Cardiac fibroblast (primary cell): ENCODE results near the gene E2F8.

Source experiments
- DNase-seq, 2 donors: peaks; one replicate each; pipeline versions ENCODE4 v3.0.0 to v3.0.0-alpha.2; 2010; ENCODE audit warnings: low read depth in 2 of 2
- H3K4me3 ChIP-seq, 2 donors: replicated peaks in 1 of 2; 1 replicate in 1 of 2; 2 replicates in 1 of 2; pipeline ENCODE4 v1.5.1; 2011; ENCODE audit warnings: low read depth in 2 of 2, low read length in 2 of 2, mild to moderate bottlenecking in 2 of 2, moderate library complexity in 1 of 2
- CTCF ChIP-seq: IDR thresholded peaks from one replicate; pipeline ENCODE4 v1.5.1; 2011; ENCODE audit warnings: low read depth, mild to moderate bottlenecking, low read length, inconsistent platforms

The E2F8 gene

GRCh38 chr11:19209617-19210370 lies 31.0 kb downstream of the E2F8 start:
- peak in 1 of 2 donors; percentile 22 for DNase-seq
- TF ChIP-seq CTCF: no peak
- no peak overlapping the region for H3K4me3 ChIP-seq

- no peak overlapping the region for H3K4me3 ChIP-seq
- DNase-seq: no peak
- no peak for TF ChIP-seq CTCF
Measured at GRCh38 chr11:19208959-19209546, 31.7 kb downstream of the E2F8 start.

- no peak for DNase-seq
- no peak for TF ChIP-seq CTCF
- no peak overlapping the region for H3K4me3 ChIP-seq
Measured at GRCh38 chr11:19208181-19208580, 32.6 kb downstream of the E2F8 start.

GRCh38 chr11:19204836-19205235 lies 35.9 kb downstream of the E2F8 start:
- DNase-seq: no peak
- TF ChIP-seq CTCF: no peak
- H3K4me3 ChIP-seq: no peak overlapping the region

GRCh38 chr11:19201737-19202605 lies 38.8 kb downstream of the E2F8 start, which contains the start of gene CSRP3:
Gene CSRP3 (minus strand): TSS chr11:19201983. CDS start chr11:19192448, 9,535 bp downstream.
- no peak within 1 kb of the TSS for H3K4me3 ChIP-seq
- DNase-seq: no peak
- no peak for TF ChIP-seq CTCF

- DNase-seq: peak; percentile 71 to 77
- no peak for TF ChIP-seq CTCF
- no peak overlapping the region for H3K4me3 ChIP-seq
Measured at GRCh38 chr11:19200410-19201201, 40.1 kb downstream of the E2F8 start.
